GM12878 (cell line): Measurements from ENCODE around the gene C1QTNF8. TPM values are rescaled to one million over a fixed set of nuclear protein-coding genes. Genes with fewer than 3 reads are reported as not detected.

ENCODE experiments used
- ATAC-seq: fragments of 200-7000 bp; cut with Tn5 transposase; 3 replicates; pipeline ENCODE4 v1.9.1; 2020; ENCODE audit warnings: mild to moderate bottlenecking, moderate library complexity
- BruUV-seq: library from RNA; stranded (reverse); fragments of 400-500 nt; replicated peaks from 2 replicates; lab custom pipeline; 2021; lab: Mats Ljungman, UMichigan
- CTCF ChIA-PET: fragments of 300-600 bp; sonication (Branson Sonifier 250); formaldehyde crosslinking; extraction: SDS; loops from one replicate; lab custom pipeline; 2021; ENCODE audit warnings: inconsistent platforms; lab: Yijun Ruan, JAX
- POLR2A ChIA-PET: fragments of 350-600 bp; formaldehyde crosslinking; extraction: SDS; loops from one replicate; lab custom pipeline; 2021; ENCODE audit warnings: inconsistent platforms; lab: Charles Lee
- RAD21 ChIA-PET: fragments of 300-600 bp; sonication (Branson Sonifier 250); formaldehyde crosslinking; loops from one replicate; lab custom pipeline; 2023; ENCODE audit warnings: antibody characterized with exemption; ENCODE audit not compliant: unreplicated experiment; lab: Charles Lee
- SMC1A ChIA-PET: fragments of 300-600 bp; sonication (Branson Sonifier 250); formaldehyde crosslinking; loops from one replicate; lab custom pipeline; 2023; ENCODE audit not compliant: unreplicated experiment, uncharacterized antibody; lab: Charles Lee
- DNase-seq: peaks from one replicate; pipeline ENCODE4 v3.0.0-alpha.2; 2011; ENCODE audit warnings: low read depth, low spot score
- FAIRE-seq: peaks from 3 replicates; lab custom pipeline; 2011; peaks lifted over from hg19 to GRCh38; lab: Jason Lieb, UNC
- H2AFZ ChIP-seq: 2 replicates; pipeline ENCODE4 v1.6.0; 2011; ENCODE audit warnings: low read depth, low read length, control low read depth; ENCODE audit not compliant: control insufficient read depth
- H3K27ac ChIP-seq: 2 replicates; pipeline ENCODE4 v1.5.1; 2011; ENCODE audit warnings: control low read depth; ENCODE audit not compliant: control insufficient read depth, insufficient read depth
- H3K27me3 ChIP-seq, 2 experiments: replicated peaks in 1 of 2; 2 replicates each; pipeline versions ENCODE4 v1.6.0 to v1.6.1; 2011; ENCODE audit warnings: low read length in 1 of 2; ENCODE audit not compliant: control insufficient read depth in 2 of 2, insufficient read depth in 2 of 2
- H3K36me3 ChIP-seq, 2 experiments: 2 replicates each; pipeline ENCODE4 v1.5.1; 2011; ENCODE audit warnings: low read length in 1 of 2; ENCODE audit not compliant: control insufficient read depth in 2 of 2, insufficient read depth in 2 of 2
- H3K4me1 ChIP-seq: 2 replicates; pipeline ENCODE4 v1.6.1; 2011; ENCODE audit warnings: mild to moderate bottlenecking, low read length, moderate library complexity, mixed read lengths; ENCODE audit not compliant: control insufficient read depth, insufficient read depth
- H3K4me2 ChIP-seq: 2 replicates; pipeline ENCODE4 v1.6.0; 2011; ENCODE audit warnings: control low read depth; ENCODE audit not compliant: control insufficient read depth, insufficient read depth
- H3K4me3 ChIP-seq: fragments of 200-600 bp; sonication (generic); 2 replicates; pipeline ENCODE4 v1.5.1; 2016
- H3K79me2 ChIP-seq: 2 replicates; pipeline ENCODE4 v1.6.0; 2011; ENCODE audit warnings: low read length; ENCODE audit not compliant: control insufficient read depth, insufficient read depth
- H3K9ac ChIP-seq: 2 replicates; pipeline ENCODE4 v1.8.0; 2011; ENCODE audit warnings: low read length, control low read depth, mixed read lengths; ENCODE audit not compliant: control insufficient read depth, insufficient read depth
- H3K9me3 ChIP-seq: replicated peaks from 3 replicates; pipeline ENCODE4 v1.5.1; 2011; ENCODE audit warnings: mild to moderate bottlenecking, low read length; ENCODE audit not compliant: control insufficient read depth, insufficient read depth
- H4K20me1 ChIP-seq: 2 replicates; pipeline ENCODE4 v1.6.0; 2011; ENCODE audit not compliant: control insufficient read depth, insufficient read depth
- BHLHE40 ChIP-seq, 2 experiments: fragments of 450-650 bp in 1 of 2; IDR thresholded peaks; 2 replicates each; pipeline ENCODE4 v1.6.1; 2011 to 2017; ENCODE audit warnings: low read depth in 2 of 2, borderline replicate concordance in 1 of 2, improper control_type of control experiment in 1 of 2, low read length in 1 of 2, mild to moderate bottlenecking in 1 of 2
- CREM ChIP-seq: IDR thresholded peaks from 2 replicates; pipeline ENCODE4 v1.6.1; 2014; ENCODE audit warnings: antibody characterized with exemption, low read depth
- CTCF ChIP-seq, 3 experiments: IDR thresholded peaks in 2 of 3; conservative IDR thresholded peaks in 1 of 3; 2 replicates each; pipeline ENCODE4 v1.5.1; 2011; ENCODE audit warnings: low read depth in 3 of 3, low read length in 3 of 3, mild to moderate bottlenecking in 3 of 3, control low read depth in 2 of 3, moderate library complexity in 2 of 3, inconsistent platforms in 1 of 3, mixed read lengths in 1 of 3; ENCODE audit not compliant: control insufficient read depth in 2 of 3, insufficient read depth in 1 of 3; ENCODE audit errors: extremely low read depth in 1 of 3
- IRF4 ChIP-seq: IDR thresholded peaks from 2 replicates; pipeline ENCODE4 v1.6.1; 2011; ENCODE audit warnings: low read depth, low read length
- NBN ChIP-seq: fragments of 450-650 bp; IDR thresholded peaks from 2 replicates; pipeline ENCODE4 v1.6.1; 2016
- NR2C1 ChIP-seq: fragments of 450-650 bp; IDR thresholded peaks from 2 replicates; pipeline ENCODE4 v1.6.1; 2017; ENCODE audit warnings: antibody characterized with exemption, mild to moderate bottlenecking, moderate library complexity
- NR2C2 ChIP-seq: IDR thresholded peaks from 2 replicates; pipeline ENCODE4 v1.6.1; 2011; ENCODE audit warnings: borderline replicate concordance, low read depth; ENCODE audit not compliant: control insufficient read depth, insufficient read length
- POU2F2 ChIP-seq: IDR thresholded peaks from 3 replicates; pipeline ENCODE4 v1.6.1; 2011; ENCODE audit warnings: low read depth, mild to moderate bottlenecking, low read length, borderline replicate concordance
- RB1 ChIP-seq: fragments of 450-650 bp; formaldehyde crosslinking; IDR thresholded peaks from 2 replicates; pipeline ENCODE4 v1.6.1; 2017; ENCODE audit warnings: mild to moderate bottlenecking, borderline replicate concordance
- SMC3 ChIP-seq: IDR thresholded peaks from 2 replicates; pipeline ENCODE4 v1.6.1; 2011; ENCODE audit warnings: low read length, improper control_type of control experiment, borderline replicate concordance
- SREBF1 ChIP-seq: IDR thresholded peaks from 2 replicates; pipeline ENCODE4 v1.6.1; 2012; ENCODE audit warnings: mild to moderate bottlenecking, low read length
- TAF1 ChIP-seq: IDR thresholded peaks from 2 replicates; pipeline ENCODE4 v1.6.1; 2011; ENCODE audit warnings: mild to moderate bottlenecking, low read depth, low read length, borderline replicate concordance
- ZNF207 ChIP-seq: fragments of 450-650 bp; IDR thresholded peaks from 2 replicates; pipeline ENCODE4 v1.6.1; 2014; ENCODE audit warnings: antibody characterized with exemption, mild to moderate bottlenecking, borderline replicate concordance
- ZNF24 ChIP-seq: fragments of 450-650 bp; IDR thresholded peaks from 2 replicates; pipeline ENCODE4 v1.6.1; 2017; ENCODE audit warnings: antibody characterized with exemption, mild to moderate bottlenecking
- ZNF274 ChIP-seq: IDR thresholded peaks from one replicate; pipeline ENCODE4 v1.8.0; 2011; ENCODE audit not compliant: insufficient read length, insufficient read depth
- WGBS: methylation state at CpG from one replicate; pipeline ENCODE4 v1.1.6; 2016; ENCODE audit warnings: low lambda C conversion rate; ENCODE audit not compliant: insufficient replicate concordance, insufficient coverage; ENCODE audit errors: missing lambda C conversion rate; 5-methylcytosine and 5-hydroxymethylcytosine counted together
- in situ Hi-C: fragments of 300-500 bp; cut with MboI; formaldehyde crosslinking; loops from 9 replicates; pipeline ENCODE4 v1.14.3; 2018; ENCODE audit warnings: mixed read lengths
- intact Hi-C: fragments of 100-400 bp; cut with micrococcal nuclease; formaldehyde crosslinking; loops from one replicate; pipeline ENCODE4 v1.14.2; 2022; ENCODE audit not compliant: unreplicated experiment
- polyA plus RNA-seq, 11 experiments: library from polyadenylated mRNA; depleted of rRNA in 4 of 11; unstranded in 6 of 11; stranded (reverse) in 5 of 11; fragments of >200 nt; fragmentation: Nextera tagmentation in 4 of 11; fragmentation: Illumina TruSeq in 1 of 11; extraction: Ambion mirVana in 4 of 11; extraction: Trizol in 1 of 11; gene quantifications; 1 replicate in 1 of 11; 2 replicates in 10 of 11; pipeline versions ENCODE4 v1.2.1 to v1.2.3, GENCODE V29; 2011 to 2016; ENCODE audit warnings: inconsistent platforms in 2 of 11, missing spikeins in 2 of 11, low read depth in 1 of 11
- total RNA-seq, 4 experiments: library from RNA; depleted of rRNA in 3 of 4; stranded (reverse); fragments of >200 nt in 3 of 4; fragmentation: Illumina TruSeq in 1 of 4; extraction: Trizol in 1 of 4; gene quantifications; 2 replicates each; pipeline versions ENCODE4 v1.2.1 to v1.2.3, GENCODE V29; 2013 to 2021
- TF ChIP-seq, protein P1 (sequence below): fragments of 450-650 bp; IDR thresholded peaks from 2 replicates; pipeline ENCODE4 v1.6.1; 2016; ENCODE audit warnings: mild to moderate bottlenecking

Gene C1QTNF8
- total and polyA plus RNA-seq, 10 of the 15 experiments (the other 5 are each of a cell fraction or from before 2014, with no cell fraction given): not detected

DNA sequence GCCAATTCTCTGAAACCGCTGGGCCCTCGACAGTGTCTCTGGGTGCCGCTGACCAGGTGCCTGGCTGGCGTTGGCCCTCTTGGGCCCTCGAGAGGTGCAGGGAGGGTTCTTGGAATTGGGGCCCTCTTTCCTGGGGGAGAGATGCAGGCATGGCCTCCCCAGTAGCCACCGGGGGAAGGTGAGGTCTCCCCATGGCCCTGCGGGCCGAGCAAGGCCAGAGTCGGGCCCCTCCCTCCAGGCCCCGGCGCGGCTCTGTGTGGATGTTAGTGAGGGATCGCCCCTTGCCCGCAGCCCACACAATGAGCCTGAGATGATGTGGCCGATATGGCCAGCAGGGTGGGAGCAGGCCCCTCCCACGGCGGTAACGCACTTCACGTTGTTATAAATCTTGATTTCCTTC lies 23.1 kb upstream of the C1QTNF8 start:
- Histone ChIP-seq H3K79me2 (no peaks in the 10 kb centered on the region), H4K20me1 (no peaks in the 10 kb centered on the region), H2AFZ (no peak overlapping the region), H3K9ac (no peak overlapping the region), H3K9me3 (no peaks in the 10 kb centered on the region), H3K4me1 (no peaks in the 10 kb centered on the region), H3K4me2 (no peak overlapping the region), H3K27me3 (no peaks in the 10 kb centered on the region), H3K27ac (no peak overlapping the region), H3K36me3 (no peaks in the 10 kb centered on the region), H3K4me3 (no peak overlapping the region)
- FAIRE-seq (no peak), DNase-seq (no peak), ATAC-seq (no peak)
- SMC1A ChIA-PET: no interaction called here
- no TSS peak for BruUV-seq
- CTCF ChIA-PET: no interaction called here
- intact Hi-C loops (no loop called here), in situ Hi-C loops (no loop called here)
- WGBS: 57% methylated on average over 18 of the region's 19 CpGs
- RAD21 ChIA-PET: no interaction called here
- POLR2A ChIA-PET: no interaction called here
- no peak for TF ChIP-seq RB1
- TF ChIP-seq IRF4: no peak
- no peak for TF ChIP-seq CTCF (IDR thresholded peaks at IDR 0.05 in 2 of 3, conservative IDR thresholded peaks at IDR 0.05 in 1 of 3; ENCODE audit: control insufficient read depth in 2 of 3, extremely low read depth in 1 of 3, insufficient read depth in 1 of 3, low read depth in 3 of 3, low read length in 3 of 3)
- no peak for TF ChIP-seq ZNF24
- TF ChIP-seq SREBF1: no peak
- TF ChIP-seq TAF1: no peak
- no peak for TF ChIP-seq POU2F2
- TF ChIP-seq NBN: no peak
- TF ChIP-seq NR2C1: no peak
- TF ChIP-seq BHLHE40 (IDR thresholded peaks at IDR 0.05; ENCODE audit: borderline replicate concordance in 1 of 2, low read depth in 2 of 2, low read length in 1 of 2): no peak
- TF ChIP-seq, protein P1, sequence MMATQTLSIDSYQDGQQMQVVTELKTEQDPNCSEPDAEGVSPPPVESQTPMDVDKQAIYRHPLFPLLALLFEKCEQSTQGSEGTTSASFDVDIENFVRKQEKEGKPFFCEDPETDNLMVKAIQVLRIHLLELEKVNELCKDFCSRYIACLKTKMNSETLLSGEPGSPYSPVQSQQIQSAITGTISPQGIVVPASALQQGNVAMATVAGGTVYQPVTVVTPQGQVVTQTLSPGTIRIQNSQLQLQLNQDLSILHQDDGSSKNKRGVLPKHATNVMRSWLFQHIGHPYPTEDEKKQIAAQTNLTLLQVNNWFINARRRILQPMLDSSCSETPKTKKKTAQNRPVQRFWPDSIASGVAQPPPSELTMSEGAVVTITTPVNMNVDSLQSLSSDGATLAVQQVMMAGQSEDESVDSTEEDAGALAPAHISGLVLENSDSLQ: no peak
- no peak for TF ChIP-seq CREM
- TF ChIP-seq SMC3: no peak
- no peak for TF ChIP-seq ZNF274
- TF ChIP-seq ZNF207: no peak
- TF ChIP-seq NR2C2: no peak
